DMS153 treated with DMSO at 0.1 percent for 48 hours (cell line): Measurements from ENCODE around the gene PTGFR.

Experiments
- DNase-seq: peaks from one replicate; lab custom pipeline; 2025; ENCODE audit not compliant: unreplicated experiment; lab: John Stamatoyannopoulos, UW

Gene PTGFR

GRCh38 chr1:78586572-78586971 lies 95.8 kb downstream of the PTGFR start:
- DNase-seq: no peak

- no peak for DNase-seq
These were observed 96.4 kb downstream of the PTGFR start for GRCh38 chr1:78587211-78587610.
